Superior temporal gyrus (tissue), 1 donor: ENCODE data around the gene PHACTR2.

ENCODE experiments used
- DNase-seq: peaks from one replicate; pipeline ENCODE4 v3.0.0-alpha.2; 2016; ENCODE audit errors: extremely low spot score

Gene PHACTR2

GRCh38 chr6:143742070-143742954 is 64.5 kb downstream of the PHACTR2 start:
- no peak for DNase-seq

- no peak for DNase-seq
Observed at GRCh38 chr6:143742955-143743255, 65.1 kb downstream of the PHACTR2 start.

- DNase-seq: peak; percentile 33
Observed at GRCh38 chr6:143743301-143744166, 65.8 kb downstream of the PHACTR2 start.

GRCh38 chr6:143744551-143745165 is 66.9 kb downstream of the PHACTR2 start:
- no peak for DNase-seq

- DNase-seq: peak; percentile 38
Observed at GRCh38 chr6:143745166-143746133, 67.7 kb downstream of the PHACTR2 start.

GRCh38 chr6:143746202-143747119 is 68.7 kb downstream of the PHACTR2 start:
- no peak for DNase-seq

- DNase-seq: no peak
Observed at GRCh38 chr6:143747347-143747842, 69.6 kb downstream of the PHACTR2 start.

- DNase-seq: no peak
Observed at GRCh38 chr6:143749891-143750290, 72.1 kb downstream of the PHACTR2 start.

GRCh38 chr6:143750877-143751276 is 73.1 kb downstream of the PHACTR2 start:
- DNase-seq: no peak

GRCh38 chr6:143752459-143752858 is 74.7 kb downstream of the PHACTR2 start:
- no peak for DNase-seq

- no peak for DNase-seq
Observed at GRCh38 chr6:143753678-143754077, 75.9 kb downstream of the PHACTR2 start.

GRCh38 chr6:143754204-143754603 is 76.4 kb downstream of the PHACTR2 start:
- no peak for DNase-seq

GRCh38 chr6:143755301-143755744 is 77.6 kb downstream of the PHACTR2 start:
- DNase-seq: no peak

GRCh38 chr6:143757346-143757832 is 79.6 kb downstream of the PHACTR2 start:
- no peak for DNase-seq

GRCh38 chr6:143758551-143758950 is 80.8 kb downstream of the PHACTR2 start:
- no peak for DNase-seq

- DNase-seq: no peak
Observed at GRCh38 chr6:143759666-143760065, 81.9 kb downstream of the PHACTR2 start.

GRCh38 chr6:143761074-143761473 is 83.3 kb downstream of the PHACTR2 start:
- no peak for DNase-seq

- no peak for DNase-seq
Observed at GRCh38 chr6:143762126-143762525, 84.4 kb downstream of the PHACTR2 start.

GRCh38 chr6:143765422-143766184 is 87.8 kb downstream of the PHACTR2 start:
- DNase-seq: no peak
